Endothelial cell of umbilical vein (primary cell): ENCODE results near the gene SLC5A2. TPM values are rescaled to one million over a fixed set of nuclear protein-coding genes. Genes with fewer than 3 reads are reported as not detected.
"Not testable (repeated sequence)": the region's sequence is repeated elsewhere in the genome, so short reads cannot be mapped to it uniquely, and the experiment has no call there.

ENCODE experiments used
- BruUV-seq: library from RNA; stranded (reverse); fragments of 400-500 nt; replicated peaks from 2 replicates; lab custom pipeline; 2021; lab: Mats Ljungman, UMichigan
- CTCF ChIA-PET: fragments of 300-600, 350-600 bp; sonication (Branson Sonifier 250); formaldehyde crosslinking; loops from one replicate; lab custom pipeline; 2021; ENCODE audit warnings: antibody characterized with exemption, inconsistent platforms; lab: Charles Lee
- POLR2A ChIA-PET: fragments of 300-600, 350-600 bp; sonication (Branson Sonifier 250); formaldehyde crosslinking; loops from one replicate; lab custom pipeline; 2021; ENCODE audit warnings: antibody characterized with exemption, inconsistent platforms; lab: Charles Lee
- DNase-seq: peaks from one replicate; pipeline ENCODE4 v3.0.0-alpha.2; 2011; ENCODE audit warnings: low read depth, low spot score
- FAIRE-seq: peaks from 2 replicates; lab custom pipeline; 2011; peaks lifted over from hg19 to GRCh38; lab: Jason Lieb, UNC
- H2AFZ ChIP-seq: 2 replicates; pipeline ENCODE4 v1.6.0; 2012; ENCODE audit warnings: low read depth, low read length, control low read depth, inconsistent platforms
- H3K27ac ChIP-seq: 2 replicates; pipeline ENCODE4 v1.5.1; 2011; ENCODE audit warnings: low read depth, mild to moderate bottlenecking, control low read depth, low read length, moderate library complexity; ENCODE audit not compliant: insufficient read depth
- H3K27me3 ChIP-seq, 2 experiments: 2 replicates each; pipeline versions ENCODE4 v1.6.0 to v1.6.1; 2011; ENCODE audit warnings: low read length in 2 of 2, mixed read lengths in 1 of 2; ENCODE audit not compliant: control insufficient read depth in 2 of 2, insufficient read depth in 2 of 2
- H3K36me3 ChIP-seq, 2 experiments: 2 replicates in 1 of 2; 3 replicates in 1 of 2; pipeline ENCODE4 v1.5.1; 2011; ENCODE audit warnings: low read length in 2 of 2, mild to moderate bottlenecking in 1 of 2, moderate library complexity in 1 of 2; ENCODE audit not compliant: control insufficient read depth in 2 of 2, insufficient read depth in 2 of 2; ENCODE audit errors: extremely low read depth in 1 of 2
- H3K4me1 ChIP-seq: 3 replicates; pipeline ENCODE4 v1.5.1; 2011; ENCODE audit warnings: mild to moderate bottlenecking, low read length; ENCODE audit not compliant: control insufficient read depth, insufficient read depth; ENCODE audit errors: extremely low read depth
- H3K4me2 ChIP-seq: 2 replicates; pipeline ENCODE4 v1.6.1; 2011; ENCODE audit warnings: low read length, control low read depth, mixed read lengths; ENCODE audit not compliant: insufficient read depth
- H3K4me3 ChIP-seq, 3 experiments: fragments of 200-600 bp in 1 of 3; sonication (generic), shearing (Covaris generic) in 1 of 3; replicated peaks in 1 of 3; 2 replicates each; pipeline ENCODE4 v1.5.1; 2011 to 2016; ENCODE audit warnings: control low read depth in 3 of 3, low read length in 3 of 3, mild to moderate bottlenecking in 2 of 3, inconsistent platforms in 1 of 3, low read depth in 1 of 3, moderate library complexity in 1 of 3; ENCODE audit not compliant: insufficient read depth in 1 of 3
- H3K79me2 ChIP-seq: 2 replicates; pipeline ENCODE4 v1.6.0; 2012; ENCODE audit warnings: low read length, inconsistent platforms; ENCODE audit not compliant: control insufficient read depth, insufficient read depth
- H3K9ac ChIP-seq: replicated peaks from 2 replicates; pipeline ENCODE3; 2011; ENCODE audit warnings: low read length, control low read depth; ENCODE audit not compliant: insufficient read depth; ENCODE audit errors: extremely low read depth
- H3K9me1 ChIP-seq: replicated peaks from 3 replicates; pipeline ENCODE4 v1.6.0; 2011; ENCODE audit warnings: mild to moderate bottlenecking, low read length; ENCODE audit not compliant: control insufficient read depth, insufficient read depth; ENCODE audit errors: extremely low read depth
- H3K9me3 ChIP-seq: replicated peaks from 2 replicates; pipeline ENCODE4 v1.5.1; 2012; ENCODE audit warnings: low read length, inconsistent platforms; ENCODE audit not compliant: control insufficient read depth, insufficient read depth
- H4K20me1 ChIP-seq: replicated peaks from 2 replicates; pipeline ENCODE3; 2011; ENCODE audit warnings: mild to moderate bottlenecking, low read length; ENCODE audit not compliant: control insufficient read depth, insufficient read depth; ENCODE audit errors: extremely low read depth
- EZH2 ChIP-seq: IDR thresholded peaks from 2 replicates; pipeline ENCODE4 v1.6.1; 2012; ENCODE audit warnings: borderline replicate concordance, low read depth, mild to moderate bottlenecking, moderate library complexity, low read length, inconsistent platforms; ENCODE audit not compliant: severe bottlenecking
- POLR2AphosphoS5 ChIP-seq: IDR thresholded peaks from 2 replicates; pipeline ENCODE4 v1.6.1; 2012; ENCODE audit warnings: low read depth, mild to moderate bottlenecking, control low read depth, low read length, moderate library complexity; ENCODE audit not compliant: insufficient read depth
- dilution Hi-C: fragments of 300-500 bp; cut with MboI; formaldehyde crosslinking; loops from one replicate; pipeline ENCODE4 v1.15.0; 2019; ENCODE audit warnings: low sequenced_read_pairs; ENCODE audit not compliant: extremely low pct_ligation_motif_present
- intact Hi-C: fragments of 100-400 bp; cut with micrococcal nuclease; formaldehyde crosslinking; loops from one replicate; pipeline ENCODE4 v1.10.0; 2022
- polyA plus RNA-seq, 4 experiments: library from polyadenylated mRNA; depleted of rRNA in 3 of 4; stranded (reverse) in 3 of 4; unstranded in 1 of 4; fragments of >200 nt; gene quantifications; 2 replicates each; pipeline versions ENCODE4 v1.2.1 to v1.2.3, GENCODE V29; 2011 to 2012; ENCODE audit warnings: missing spikeins in 1 of 4
- total RNA-seq: library from RNA; stranded (reverse); gene quantifications from 2 replicates; pipeline ENCODE4 v1.2.3, GENCODE V29; 2021

Gene SLC5A2
- total and polyA plus RNA-seq, 2 donors (not counting 3 experiments of a cell fraction or from before 2014, with no cell fraction given): 0.03 TPM; not detected in 1

DNA sequence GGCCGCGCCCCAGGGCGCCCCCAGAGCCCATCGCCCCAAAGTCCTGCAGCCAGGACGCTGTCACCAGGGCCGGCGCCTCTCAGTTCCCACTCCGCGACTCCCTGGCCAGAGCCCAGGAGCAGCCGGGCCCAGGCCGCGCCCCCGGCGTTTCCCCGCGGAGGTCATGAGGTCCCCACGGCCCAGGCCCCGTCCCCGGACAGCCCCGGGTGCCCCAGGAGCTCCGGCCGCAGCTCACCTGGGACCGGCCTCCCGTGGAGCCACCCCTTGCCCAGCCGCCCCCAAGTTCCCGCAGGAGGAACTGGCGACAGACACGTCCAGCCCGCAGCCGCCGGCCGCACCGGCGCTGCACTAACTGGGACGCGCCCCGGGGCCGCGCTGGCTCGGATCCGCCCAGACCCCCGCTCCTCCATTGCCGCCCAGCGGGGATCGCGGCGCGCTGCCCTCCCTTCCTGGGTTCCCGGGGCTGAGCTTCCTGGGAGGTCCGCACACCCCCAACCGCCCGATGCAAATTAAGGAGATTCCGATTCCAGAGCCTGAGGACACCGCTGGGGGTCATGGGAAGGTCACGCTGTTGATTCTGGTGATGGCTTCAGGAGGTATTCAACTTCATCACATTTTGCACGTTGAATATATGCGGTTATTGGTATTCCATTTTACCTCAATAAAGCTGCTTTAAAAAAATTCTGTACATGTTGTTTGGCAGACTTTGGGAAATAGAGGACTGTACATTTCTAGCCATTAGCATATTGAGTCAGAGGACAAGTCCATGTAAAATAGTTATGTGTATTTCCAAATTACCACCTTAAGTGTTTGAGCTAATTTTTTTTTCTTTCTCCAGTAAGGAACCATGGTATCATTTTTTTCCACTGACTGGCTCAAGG lies 54.7 kb downstream of the SLC5A2 start:
- DNase-seq: no peak
- no peaks in the 10 kb centered on the region for H3K79me2 ChIP-seq
- ChIA-PET CTCF (no interaction called here), POLR2A (no interaction called here)
- no peak for FAIRE-seq
- no peak overlapping the region for H3K27ac ChIP-seq
- no peaks in the 10 kb centered on the region for H4K20me1 ChIP-seq
- TF ChIP-seq EZH2: peak; percentile 45
- TF ChIP-seq POLR2AphosphoS5: no peak
- intact Hi-C loops: no loop called here
- no TSS peak for BruUV-seq
- no peaks in the 10 kb centered on the region for H3K4me1 ChIP-seq
- H2AFZ ChIP-seq: no peak overlapping the region
- no peak overlapping the region for H3K9ac ChIP-seq
- peaks cover 10 to 15% of the 10 kb centered on the region in 2 experiments for H3K27me3 ChIP-seq
- H3K4me3 ChIP-seq: no peak overlapping the region
- no peaks in the 10 kb centered on the region for H3K9me1 ChIP-seq
- dilution Hi-C loops: no loop called here
- no peaks in the 10 kb centered on the region for H3K36me3 ChIP-seq
- H3K9me3 ChIP-seq: no peaks in the 10 kb centered on the region
- H3K4me2 ChIP-seq: no peak overlapping the region

DNA sequence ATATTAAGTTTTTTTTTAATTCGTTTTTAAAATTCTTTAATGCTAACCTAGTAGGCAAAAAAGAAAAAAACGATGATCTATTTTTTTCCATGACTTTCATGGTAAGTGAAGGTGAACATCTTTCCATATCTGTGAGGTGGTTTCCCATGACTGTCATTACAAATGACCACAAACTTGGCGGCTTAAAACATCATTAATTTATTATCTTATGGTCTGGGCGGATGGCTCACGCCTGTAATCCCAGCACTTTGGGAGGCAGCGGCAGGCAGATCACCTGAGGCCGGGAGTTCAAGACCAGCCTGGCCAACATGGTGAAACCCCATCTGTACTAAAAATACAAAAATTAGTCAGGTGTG lies 55.3 kb downstream of the SLC5A2 start:
- BruUV-seq, dilution Hi-C loops, H3K36me3 ChIP-seq, H3K9ac ChIP-seq, DNase-seq, intact Hi-C loops, H3K4me2 ChIP-seq, H3K27ac ChIP-seq, H4K20me1 ChIP-seq, H2AFZ ChIP-seq, H3K79me2 ChIP-seq, POLR2A ChIA-PET, H3K4me3 ChIP-seq, H3K9me1 ChIP-seq, CTCF ChIA-PET, H3K9me3 ChIP-seq, FAIRE-seq, H3K4me1 ChIP-seq: not testable (repeated sequence)
- H3K27me3 ChIP-seq: peaks cover 10 to 15% of the 10 kb centered on the region in 2 experiments

DNA sequence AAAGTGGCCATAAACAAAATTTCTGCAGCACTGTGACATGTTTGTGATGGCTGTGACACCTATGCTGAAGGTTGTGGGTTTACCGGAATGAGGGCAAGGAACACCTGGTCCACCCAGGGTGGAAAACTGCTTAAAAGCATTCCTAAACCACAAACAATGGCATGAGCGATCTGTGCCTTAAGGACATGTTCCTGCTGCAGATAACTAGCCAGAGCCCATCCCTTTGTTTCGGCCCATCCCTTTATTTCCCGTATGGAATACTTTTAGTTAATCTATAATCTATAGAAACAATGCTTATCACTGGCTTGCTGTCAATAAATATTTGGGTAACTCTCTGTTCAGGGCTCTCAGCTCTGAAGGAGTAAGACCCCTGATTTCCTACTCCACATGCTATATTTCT lies 56.8 kb downstream of the SLC5A2 start:
- H3K9me3 ChIP-seq, BruUV-seq, CTCF ChIA-PET, H4K20me1 ChIP-seq, POLR2A ChIA-PET, H3K36me3 ChIP-seq, H3K9me1 ChIP-seq, H3K27ac ChIP-seq, H3K9ac ChIP-seq, dilution Hi-C loops, H3K4me2 ChIP-seq, H3K79me2 ChIP-seq, H2AFZ ChIP-seq, DNase-seq, FAIRE-seq, intact Hi-C loops, H3K4me1 ChIP-seq, H3K4me3 ChIP-seq: not testable (repeated sequence)
- H3K27me3 ChIP-seq: peaks cover 10 to 15% of the 10 kb centered on the region in 2 experiments
